Adrenal gland (tissue), 12 donors: ENCODE measurements around the gene ANKS1A. TPM values are rescaled to one million over a fixed set of nuclear protein-coding genes. Genes with fewer than 3 reads are reported as not detected.
A peak's percentile ranks its signal among the peaks of the same experiment; 100 is the strongest.

Experiments
- DNase-seq, 7 donors: peaks; one replicate each; pipeline ENCODE4 v3.0.0-alpha.2; 2019 to 2020
- H3K27ac ChIP-seq, 5 donors: fragments of 200-600 bp; sonication (generic) in 4 of 5; 1 replicate in 3 of 5; 2 replicates in 2 of 5; pipeline versions ENCODE4 v1.5.1 to v1.8.0; 2016 to 2020; ENCODE audit warnings: mild to moderate bottlenecking in 1 of 5
- H3K27me3 ChIP-seq: fragments of 200-600 bp; 2 replicates; pipeline ENCODE4 v1.8.0; 2021
- H3K36me3 ChIP-seq, 2 donors: fragments of 200-600 bp; replicated peaks in 1 of 2; 1 replicate in 1 of 2; 2 replicates in 1 of 2; pipeline versions ENCODE4 v1.5.1 to v1.8.0; 2018 to 2022
- H3K4me1 ChIP-seq, 2 donors: fragments of 200-600 bp; replicated peaks in 1 of 2; 1 replicate in 1 of 2; 2 replicates in 1 of 2; pipeline versions ENCODE4 v1.5.1 to v1.8.0; 2018 to 2021
- H3K4me3 ChIP-seq, 4 donors: fragments of 200-600 bp; sonication (generic) in 3 of 4; one replicate each; pipeline ENCODE4 v1.5.1; 2016 to 2018
- H3K9me3 ChIP-seq, 3 donors: fragments of 200-600 bp; sonication (generic) in 1 of 3; replicated peaks in 1 of 3; 1 replicate in 2 of 3; 2 replicates in 1 of 3; pipeline versions ENCODE4 v1.5.1 to v1.8.0; 2016 to 2021
- CTCF ChIP-seq, 6 experiments: fragments of 450-650 bp in 4 of 6; fragments of 200-600 bp in 2 of 6; sonication (generic) in 1 of 6; IDR thresholded peaks; 1 replicate in 5 of 6; 2 replicates in 1 of 6; pipeline versions ENCODE4 v1.5.1 to v1.8.0; 2016 to 2021; ENCODE audit warnings: antibody characterized with exemption in 6 of 6, mild to moderate bottlenecking in 2 of 6, moderate library complexity in 1 of 6
- POLR2A ChIP-seq, 2 donors: fragments of 450-650 bp; IDR thresholded peaks; one replicate each; pipeline ENCODE4 v1.6.1; 2017; ENCODE audit warnings: antibody characterized with exemption in 2 of 2, mild to moderate bottlenecking in 2 of 2, moderate library complexity in 1 of 2
- WGBS, 4 donors: extraction: QIAGEN DNeasy Blood & Tissue Kit in 2 of 4; methylation state at CpG; one replicate each; pipeline versions ENCODE4 v1.1.5 to v1.1.7; 2013 to 2017; 5-methylcytosine and 5-hydroxymethylcytosine counted together
- intact Hi-C, 2 donors: fragments of 100-400 bp; cut with DNase I; formaldehyde crosslinking; loops; one replicate each; pipeline versions ENCODE4 v1.14.1 to v1.15.0; 2022 to 2023
- polyA plus RNA-seq, 3 donors: library from polyadenylated mRNA; stranded (reverse); fragments of 200-250 nt in 2 of 3; fragments of 350-450 nt in 1 of 3; fragmentation: Illumina TruSeq in 1 of 3; extraction: RNeasy Lipid Tissue Mini Kit (QIAGEN cat#74804) in 1 of 3; gene quantifications; one replicate each; pipeline ENCODE4 v1.2.3, GENCODE V29; 2013 to 2014
- total RNA-seq, 9 donors: library from RNA; depleted of rRNA in 4 of 9; stranded (reverse); fragments of >200 nt in 4 of 9; fragments of 120-200 nt in 1 of 9; fragmentation: NEBNext Ultra II Directional in 1 of 9; extraction: Animal tissue kit (Norgen Biotek cat#: 25700) in 1 of 9; gene quantifications; one replicate each; pipeline versions ENCODE4 v1.1.0 to v1.2.4, GENCODE V29; 2013 to 2023
- donor health status: healthy with polysubstance abuse.
- donor health status: Bipolar disorder and iron deficiency.
- donor health status: DM: yes; HTN: yes; CAD: no.
- donor health status: DM: no; HTN: no; CAD: no.
- donor health status: DM: no; HTN: no; CAD: no.
- donor health status: DM: yes; HTN: yes; CAD: no.

Gene ANKS1A
- total and polyA plus RNA-seq, 12 donors: 11.7 to 68.0 (median 42.4) TPM

DNA sequence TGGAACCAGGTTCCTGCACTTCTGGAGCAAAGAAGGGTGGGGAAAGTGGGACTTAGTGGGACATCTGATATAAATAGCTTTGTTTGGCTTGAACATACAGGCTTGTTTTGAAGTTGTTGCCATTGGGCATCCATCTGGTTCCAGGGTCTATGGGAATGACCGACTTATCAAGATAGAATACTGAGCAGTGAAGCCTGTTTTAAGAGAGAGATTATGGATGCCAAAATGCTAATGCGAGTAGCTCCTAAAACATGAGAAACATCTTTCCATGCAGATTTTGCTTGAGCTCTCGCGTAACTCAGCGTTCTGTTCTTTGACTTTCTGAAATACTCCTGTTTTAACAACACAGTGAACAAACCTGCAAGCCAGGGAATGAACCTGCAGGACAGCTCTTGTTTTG is 98.5 kb downstream of the ANKS1A start:
- TF ChIP-seq POLR2A (IDR thresholded peaks at IDR 0.05) (no peak), CTCF (IDR thresholded peaks at IDR 0.05) (no peak)
- no peaks in the 10 kb centered on the region for H3K9me3 ChIP-seq
- 94 to 95% (median 95%) methylated on average over 5 of the region's 5 CpGs for WGBS, 4 donors
- H3K4me3 ChIP-seq: no peak overlapping the region
- intact Hi-C loops: loop anchor here (2.0 to 10.0 kb wide), 2 partner anchors 153 to 193 kb away; partner anchors contain the start of genes BLTP3A (in 1 of the 2) and TCP11 (in 1 of the 2)
- H3K36me3 ChIP-seq: peaks cover 0 to 80% of the 10 kb centered on the region in 2 donors
- no peaks in the 10 kb centered on the region for H3K27me3 ChIP-seq
- H3K4me1 ChIP-seq: peaks cover 0 to 10% of the 10 kb centered on the region in 2 donors
- H3K27ac ChIP-seq: no peak overlapping the region
- DNase-seq: no peak

- Histone ChIP-seq H3K4me3 (no peak overlapping the region), H3K27ac (peak overlapping the region in 2 of 5 donors; percentile 16 to 43), H3K36me3 (peaks cover 0 to 72% of the 10 kb centered on the region in 2 donors), H3K9me3 (no peaks in the 10 kb centered on the region), H3K4me1 (peaks cover 9 to 13% of the 10 kb centered on the region in 2 donors), H3K27me3 (no peaks in the 10 kb centered on the region)
- intact Hi-C loops: no loop called here
- no peak for TF ChIP-seq POLR2A (IDR thresholded peaks at IDR 0.05)
- no peak for TF ChIP-seq CTCF (IDR thresholded peaks at IDR 0.05)
- 53 to 90% (median 82%) methylated on average over 2 of the region's 2 CpGs for WGBS, 4 donors
- DNase-seq: no peak
These were observed 102.0 kb downstream of the ANKS1A start for GRCh38 chr6:34990971-34991560.

DNA sequence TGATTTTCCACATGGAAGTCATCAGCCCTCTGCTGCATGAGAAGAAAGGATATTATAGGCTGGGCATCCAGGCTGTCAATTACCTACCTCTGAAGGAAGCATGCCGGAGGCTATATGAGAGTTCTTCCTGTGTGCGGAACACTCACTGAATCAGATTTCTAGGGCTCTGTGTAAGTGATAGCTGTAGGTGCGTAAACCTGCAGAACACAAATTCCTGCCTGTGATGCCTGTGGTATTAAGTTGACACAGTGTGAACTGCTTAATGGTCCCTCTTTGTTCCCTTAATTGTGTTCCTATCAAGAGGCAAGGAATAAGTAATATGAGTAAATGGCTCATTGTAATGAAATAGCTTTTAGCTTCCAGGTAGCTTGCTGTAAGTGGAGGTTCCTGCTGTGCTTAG is 103.3 kb downstream of the ANKS1A start:
- H3K4me1 ChIP-seq: peaks cover 9% of the 10 kb centered on the region in 2 donors
- H3K27me3 ChIP-seq: no peaks in the 10 kb centered on the region
- no peaks in the 10 kb centered on the region for H3K9me3 ChIP-seq
- 89 to 100% (median 96%) methylated on average over 3 of the region's 3 CpGs for WGBS, 4 donors
- no peak for TF ChIP-seq POLR2A (IDR thresholded peaks at IDR 0.05)
- TF ChIP-seq CTCF (IDR thresholded peaks at IDR 0.05): no peak
- H3K27ac ChIP-seq: no peak overlapping the region
- DNase-seq: no peak
- peaks cover 0 to 66% of the 10 kb centered on the region in 2 donors for H3K36me3 ChIP-seq
- intact Hi-C loops: no loop called here
- no peak overlapping the region for H3K4me3 ChIP-seq

GRCh38 chr6:34993213-34993612 is 104.2 kb downstream of the ANKS1A start:
- Histone ChIP-seq H3K4me3 (no peak overlapping the region), H3K27ac (no peak overlapping the region), H3K36me3 (peaks cover 0 to 59% of the 10 kb centered on the region in 2 donors), H3K4me1 (peaks cover 9% of the 10 kb centered on the region in 2 donors), H3K27me3 (no peaks in the 10 kb centered on the region), H3K9me3 (no peaks in the 10 kb centered on the region)
- 95 to 97% (median 97%) methylated on average over 3 of the region's 3 CpGs for WGBS, 4 donors
- intact Hi-C loops: no loop called here
- no peak for DNase-seq
- TF ChIP-seq CTCF (IDR thresholded peaks at IDR 0.05) (no peak), POLR2A (IDR thresholded peaks at IDR 0.05) (no peak)
